SK-N-SH treated with all-trans-retinoic acid at 6 μM for 48 hours (cell line): Measurements from ENCODE around the gene METTL1.

ENCODE experiments used
- ATAC-seq: fragments of 200-7000 bp; cut with Tn5 transposase; 3 replicates; pipeline ENCODE4 v1.9.1; 2020; ENCODE audit warnings: mild to moderate bottlenecking, moderate library complexity
- ARNTL ChIP-seq: fragments of 450-650 bp; formaldehyde crosslinking; IDR thresholded peaks from 2 replicates; pipeline ENCODE4 v1.5.0; 2020; ENCODE audit warnings: low read depth, mild to moderate bottlenecking, moderate library complexity, borderline replicate concordance
- BACH2 ChIP-seq: fragments of 250-450 bp; sonication (Bioruptor Pico); IDR thresholded peaks from 2 replicates; pipeline ENCODE4 v1.9.0; 2021; ENCODE audit warnings: mild to moderate bottlenecking, borderline replicate concordance
- CSDC2 ChIP-seq: fragments of 250-450 bp; sonication (Bioruptor Pico); IDR thresholded peaks from 2 replicates; pipeline ENCODE4 v1.5.0; 2020; ENCODE audit warnings: mild to moderate bottlenecking, moderate library complexity
- ESRRG ChIP-seq: fragments of 250-450 bp; sonication (Bioruptor Pico); IDR thresholded peaks from 2 replicates; pipeline ENCODE4 v1.6.1; 2021; ENCODE audit warnings: mild to moderate bottlenecking
- GLIS3 ChIP-seq: fragments of 250-450 bp; sonication (Bioruptor Pico); IDR thresholded peaks from 2 replicates; pipeline ENCODE4 v1.5.0; 2020; ENCODE audit warnings: mild to moderate bottlenecking, moderate library complexity
- ISL1 ChIP-seq: fragments of 250-450 bp; sonication (Bioruptor Pico); IDR thresholded peaks from 2 replicates; pipeline ENCODE4 v2.1.2; 2022; ENCODE audit warnings: mild to moderate bottlenecking, moderate library complexity
- PPARA ChIP-seq: fragments of 250-450 bp; sonication (Bioruptor Pico); IDR thresholded peaks from 2 replicates; pipeline ENCODE4 v1.5.0; 2020; ENCODE audit warnings: mild to moderate bottlenecking, borderline replicate concordance
- RARB ChIP-seq: fragments of 250-450 bp; sonication (Bioruptor Pico); IDR thresholded peaks from 2 replicates; pipeline ENCODE4 v1.8.0; 2021; ENCODE audit warnings: mild to moderate bottlenecking, moderate library complexity
- TCF4 ChIP-seq: fragments of 250-450 bp; sonication (Bioruptor Pico); IDR thresholded peaks from 2 replicates; pipeline ENCODE4 v1.8.0; 2021; ENCODE audit warnings: mild to moderate bottlenecking, moderate library complexity, borderline replicate concordance
- TOX ChIP-seq: fragments of 250-450 bp; sonication (Bioruptor Pico); IDR thresholded peaks from 2 replicates; pipeline ENCODE4 v1.8.0; 2021; ENCODE audit warnings: mild to moderate bottlenecking, moderate library complexity, borderline replicate concordance
- ZC3H10 ChIP-seq: fragments of 250-450 bp; sonication (Bioruptor Pico); IDR thresholded peaks from 2 replicates; pipeline ENCODE4 v1.5.1; 2021; ENCODE audit warnings: mild to moderate bottlenecking, moderate library complexity
- ZFP3 ChIP-seq: fragments of 250-450 bp; sonication (Bioruptor Pico); IDR thresholded peaks from 2 replicates; pipeline ENCODE4 v1.5.0; 2020; ENCODE audit warnings: mild to moderate bottlenecking, moderate library complexity
- ZFP30 ChIP-seq: fragments of 450-650 bp; formaldehyde crosslinking; IDR thresholded peaks from 2 replicates; pipeline ENCODE4 v1.5.0; 2022; ENCODE audit warnings: mild to moderate bottlenecking, moderate library complexity
- ZNF565 ChIP-seq: fragments of 450-650 bp; formaldehyde crosslinking; conservative IDR thresholded peaks from 2 replicates; pipeline ENCODE4 v1.5.0; 2020; ENCODE audit warnings: low read depth, mild to moderate bottlenecking, moderate library complexity
- ZNF70 ChIP-seq: fragments of 450-650 bp; formaldehyde crosslinking; IDR thresholded peaks from 2 replicates; pipeline ENCODE4 v1.5.0; 2020; ENCODE audit warnings: mild to moderate bottlenecking, moderate library complexity
- ZNF8 ChIP-seq: fragments of 450-650 bp; formaldehyde crosslinking; IDR thresholded peaks from 2 replicates; pipeline ENCODE4 v1.5.0; 2020; ENCODE audit warnings: mild to moderate bottlenecking, moderate library complexity
- TF ChIP-seq, protein P1 (sequence below): fragments of 250-450 bp; sonication (Bioruptor Pico); IDR thresholded peaks from 2 replicates; pipeline ENCODE4 v1.5.1; 2021; ENCODE audit warnings: mild to moderate bottlenecking, moderate library complexity
- TF ChIP-seq, protein P2 (sequence below): fragments of 250-450 bp; sonication (Bioruptor Pico); IDR thresholded peaks from 2 replicates; pipeline ENCODE4 v1.5.1; 2020; ENCODE audit warnings: low read depth, mild to moderate bottlenecking, moderate library complexity
- TF ChIP-seq, protein P3 (sequence below): fragments of 250-450 bp; sonication (Bioruptor Pico); IDR thresholded peaks from 2 replicates; pipeline ENCODE4 v1.8.0; 2021; ENCODE audit warnings: low read depth, mild to moderate bottlenecking, moderate library complexity, borderline replicate concordance
- TF ChIP-seq, protein P4 (sequence below): fragments of 250-450 bp; sonication (Bioruptor Pico); IDR thresholded peaks from 2 replicates; pipeline ENCODE4 v1.5.0; 2020; ENCODE audit warnings: mild to moderate bottlenecking, moderate library complexity

Gene METTL1

DNA sequence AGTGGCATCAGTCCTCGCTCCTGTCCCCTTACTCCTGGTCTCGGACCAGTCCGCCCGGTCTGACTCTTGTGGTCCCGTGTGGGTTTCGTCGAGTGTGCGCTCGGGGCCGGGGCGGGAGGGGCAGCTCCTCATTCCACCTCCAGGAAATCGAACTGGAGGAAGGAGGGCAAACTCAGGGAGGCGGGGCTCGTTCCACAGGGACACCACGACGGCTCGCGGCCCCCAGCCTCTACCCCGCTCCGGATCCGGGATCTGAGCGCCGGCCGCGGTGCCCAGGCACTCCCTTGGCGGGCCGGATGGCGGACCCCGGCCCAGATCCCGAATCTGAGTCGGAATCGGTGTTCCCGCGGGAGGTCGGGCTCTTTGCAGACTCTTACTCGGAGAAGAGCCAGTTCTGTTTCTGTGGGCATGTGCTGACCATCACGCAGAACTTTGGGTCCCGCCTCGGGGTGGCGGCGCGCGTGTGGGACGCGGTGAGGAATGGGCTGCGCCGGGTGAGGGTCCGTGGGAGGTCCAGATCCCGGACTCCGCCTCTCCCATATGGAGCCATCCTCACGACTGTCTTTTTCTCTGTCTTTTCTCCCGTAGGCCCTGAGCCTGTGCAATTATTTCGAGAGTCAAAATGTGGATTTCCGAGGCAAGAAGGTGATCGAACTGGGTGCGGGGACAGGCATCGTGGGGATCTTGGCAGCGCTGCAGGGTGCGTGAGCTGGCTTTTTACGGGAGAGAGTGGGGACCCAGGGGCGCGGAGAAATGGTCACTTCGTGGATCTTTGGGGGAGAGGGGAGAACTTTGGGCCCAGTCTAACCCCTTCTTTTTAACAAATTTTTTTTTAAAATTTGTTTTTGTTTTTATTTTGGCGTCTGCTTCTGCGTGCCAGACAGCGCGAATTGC, 771 bp upstream of the METTL1 start, which contains the start of gene EEF1AKMT3 (continued):
- TF ChIP-seq, protein P1, sequence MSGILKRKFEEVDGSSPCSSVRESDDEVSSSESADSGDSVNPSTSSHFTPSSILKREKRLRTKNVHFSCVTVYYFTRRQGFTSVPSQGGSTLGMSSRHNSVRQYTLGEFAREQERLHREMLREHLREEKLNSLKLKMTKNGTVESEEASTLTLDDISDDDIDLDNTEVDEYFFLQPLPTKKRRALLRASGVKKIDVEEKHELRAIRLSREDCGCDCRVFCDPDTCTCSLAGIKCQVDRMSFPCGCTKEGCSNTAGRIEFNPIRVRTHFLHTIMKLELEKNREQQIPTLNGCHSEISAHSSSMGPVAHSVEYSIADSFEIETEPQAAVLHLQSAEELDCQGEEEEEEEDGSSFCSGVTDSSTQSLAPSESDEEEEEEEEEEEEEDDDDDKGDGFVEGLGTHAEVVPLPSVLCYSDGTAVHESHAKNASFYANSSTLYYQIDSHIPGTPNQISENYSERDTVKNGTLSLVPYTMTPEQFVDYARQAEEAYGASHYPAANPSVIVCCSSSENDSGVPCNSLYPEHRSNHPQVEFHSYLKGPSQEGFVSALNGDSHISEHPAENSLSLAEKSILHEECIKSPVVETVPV (CRISPR knock-in tag): no peak
- no peak for TF ChIP-seq ZFP3 (CRISPR knock-in tag)

DNA sequence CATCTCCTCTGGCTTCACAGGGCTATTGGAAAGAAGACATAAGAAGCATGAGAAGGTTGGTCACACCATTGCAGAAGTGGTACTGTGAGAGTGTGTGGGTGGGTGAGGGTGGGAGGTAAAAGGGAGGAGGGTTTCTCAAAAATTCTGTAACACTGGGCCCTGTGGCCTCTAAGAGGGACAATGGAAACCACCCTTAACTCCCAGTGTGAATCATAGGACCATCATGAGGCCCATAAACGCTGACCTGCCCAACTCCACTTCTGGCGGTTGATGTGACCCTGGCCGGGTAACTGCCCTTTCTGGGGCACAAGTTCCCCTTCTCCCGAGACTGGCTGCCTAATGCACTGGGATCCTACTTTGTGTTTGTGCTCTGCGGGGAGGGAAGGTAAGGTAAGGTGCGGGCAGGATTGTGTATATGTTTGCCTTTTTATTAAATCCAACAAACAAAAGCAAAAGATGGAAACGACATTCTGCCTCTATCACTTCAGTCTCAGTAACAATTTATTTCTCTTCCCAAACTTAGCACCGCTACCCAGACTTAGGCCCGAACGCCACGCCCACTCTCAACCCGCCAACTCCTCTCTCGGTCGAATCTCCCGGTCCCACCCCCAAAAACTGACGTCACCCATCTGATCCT, 551 bp downstream of the METTL1 start:
- ATAC-seq: peak; percentile 81
- TF ChIP-seq ZC3H10 (no peak), ESRRG (CRISPR knock-in tag) (no peak), GLIS3 (CRISPR knock-in tag) (no peak), PPARA (CRISPR knock-in tag) (no peak), ZNF70 (CRISPR knock-in tag) (no peak), TCF4 (CRISPR knock-in tag) (no peak)

DNA sequence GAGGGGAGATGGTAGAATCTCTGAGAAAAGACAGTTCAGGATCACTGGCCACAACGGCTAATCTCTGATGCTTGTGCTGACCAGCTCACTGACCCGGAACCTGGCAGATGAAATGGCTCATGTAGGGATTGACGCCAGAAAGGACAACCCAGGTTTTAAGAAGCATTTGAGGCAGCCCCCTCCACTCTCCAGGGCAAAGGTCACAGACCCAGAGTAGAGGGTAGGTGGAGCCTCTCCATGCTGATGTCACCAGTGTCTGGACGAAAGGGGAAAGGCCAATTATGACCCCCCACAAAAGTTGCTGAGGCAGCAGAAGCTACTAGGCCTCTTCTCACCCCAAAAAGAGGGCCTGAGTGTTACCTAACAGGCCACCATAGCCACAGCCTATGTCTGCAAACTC, 1.2 kb downstream of the METTL1 start:
- no peak for ATAC-seq
- TF ChIP-seq GLIS3 (CRISPR knock-in tag) (no peak), ESRRG (CRISPR knock-in tag) (no peak), ZC3H10 (no peak), ISL1 (CRISPR knock-in tag) (no peak), ZNF565 (CRISPR knock-in tag) (no peak), TOX (no peak), ZFP30 (CRISPR knock-in tag) (no peak), RARB (CRISPR knock-in tag) (no peak), BACH2 (CRISPR knock-in tag) (no peak), CSDC2 (CRISPR knock-in tag) (no peak)
- TF ChIP-seq, protein P2, sequence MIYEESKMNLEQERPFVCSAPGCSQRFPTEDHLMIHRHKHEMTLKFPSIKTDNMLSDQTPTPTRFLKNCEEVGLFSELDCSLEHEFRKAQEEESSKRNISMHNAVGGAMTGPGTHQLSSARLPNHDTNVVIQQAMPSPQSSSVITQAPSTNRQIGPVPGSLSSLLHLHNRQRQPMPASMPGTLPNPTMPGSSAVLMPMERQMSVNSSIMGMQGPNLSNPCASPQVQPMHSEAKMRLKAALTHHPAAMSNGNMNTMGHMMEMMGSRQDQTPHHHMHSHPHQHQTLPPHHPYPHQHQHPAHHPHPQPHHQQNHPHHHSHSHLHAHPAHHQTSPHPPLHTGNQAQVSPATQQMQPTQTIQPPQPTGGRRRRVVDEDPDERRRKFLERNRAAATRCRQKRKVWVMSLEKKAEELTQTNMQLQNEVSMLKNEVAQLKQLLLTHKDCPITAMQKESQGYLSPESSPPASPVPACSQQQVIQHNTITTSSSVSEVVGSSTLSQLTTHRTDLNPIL (CRISPR knock-in tag): no peak
- TF ChIP-seq, protein P1 (CRISPR knock-in tag): no peak
- TF ChIP-seq, protein P3, sequence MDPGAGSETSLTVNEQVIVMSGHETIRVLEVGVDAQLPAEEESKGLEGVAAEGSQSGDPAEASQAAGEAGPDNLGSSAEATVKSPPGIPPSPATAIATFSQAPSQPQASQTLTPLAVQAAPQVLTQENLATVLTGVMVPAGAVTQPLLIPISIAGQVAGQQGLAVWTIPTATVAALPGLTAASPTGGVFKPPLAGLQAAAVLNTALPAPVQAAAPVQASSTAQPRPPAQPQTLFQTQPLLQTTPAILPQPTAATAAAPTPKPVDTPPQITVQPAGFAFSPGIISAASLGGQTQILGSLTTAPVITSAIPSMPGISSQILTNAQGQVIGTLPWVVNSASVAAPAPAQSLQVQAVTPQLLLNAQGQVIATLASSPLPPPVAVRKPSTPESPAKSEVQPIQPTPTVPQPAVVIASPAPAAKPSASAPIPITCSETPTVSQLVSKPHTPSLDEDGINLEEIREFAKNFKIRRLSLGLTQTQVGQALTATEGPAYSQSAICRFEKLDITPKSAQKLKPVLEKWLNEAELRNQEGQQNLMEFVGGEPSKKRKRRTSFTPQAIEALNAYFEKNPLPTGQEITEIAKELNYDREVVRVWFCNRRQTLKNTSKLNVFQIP (CRISPR knock-in tag): no peak
- TF ChIP-seq, all 23 proteins: peak for 0

DNA sequence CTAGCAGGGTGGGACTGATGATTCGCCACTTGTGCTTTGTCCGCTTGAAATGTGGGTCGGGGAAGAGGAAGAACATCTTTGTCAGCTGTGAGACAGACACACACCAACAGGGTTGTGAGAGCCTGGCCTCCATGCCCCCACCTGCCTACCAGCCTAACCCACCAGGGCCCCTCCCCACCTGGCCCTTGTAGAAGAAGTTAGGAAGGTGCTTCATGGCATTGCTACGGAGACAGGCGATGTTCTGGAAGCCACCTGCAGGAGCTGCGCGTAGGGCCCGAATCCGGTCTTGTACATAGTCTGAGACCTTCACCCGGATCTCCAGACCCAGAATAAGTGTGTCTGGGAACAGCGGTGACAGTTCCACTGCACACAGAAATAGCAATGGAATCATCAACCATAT, 2.3 kb downstream of the METTL1 start:
- TF ChIP-seq ARNTL (CRISPR knock-in tag) (no peak), TCF4 (CRISPR knock-in tag) (no peak), ZNF70 (CRISPR knock-in tag) (no peak), ZFP30 (CRISPR knock-in tag) (no peak), ZNF565 (CRISPR knock-in tag) (no peak), RARB (CRISPR knock-in tag) (no peak), TOX (no peak), ZFP3 (CRISPR knock-in tag) (no peak), CSDC2 (CRISPR knock-in tag) (no peak), ISL1 (CRISPR knock-in tag) (no peak), ZC3H10 (no peak), GLIS3 (CRISPR knock-in tag) (no peak), ZNF8 (no peak), PPARA (CRISPR knock-in tag) (no peak)
- TF ChIP-seq, protein P4, sequence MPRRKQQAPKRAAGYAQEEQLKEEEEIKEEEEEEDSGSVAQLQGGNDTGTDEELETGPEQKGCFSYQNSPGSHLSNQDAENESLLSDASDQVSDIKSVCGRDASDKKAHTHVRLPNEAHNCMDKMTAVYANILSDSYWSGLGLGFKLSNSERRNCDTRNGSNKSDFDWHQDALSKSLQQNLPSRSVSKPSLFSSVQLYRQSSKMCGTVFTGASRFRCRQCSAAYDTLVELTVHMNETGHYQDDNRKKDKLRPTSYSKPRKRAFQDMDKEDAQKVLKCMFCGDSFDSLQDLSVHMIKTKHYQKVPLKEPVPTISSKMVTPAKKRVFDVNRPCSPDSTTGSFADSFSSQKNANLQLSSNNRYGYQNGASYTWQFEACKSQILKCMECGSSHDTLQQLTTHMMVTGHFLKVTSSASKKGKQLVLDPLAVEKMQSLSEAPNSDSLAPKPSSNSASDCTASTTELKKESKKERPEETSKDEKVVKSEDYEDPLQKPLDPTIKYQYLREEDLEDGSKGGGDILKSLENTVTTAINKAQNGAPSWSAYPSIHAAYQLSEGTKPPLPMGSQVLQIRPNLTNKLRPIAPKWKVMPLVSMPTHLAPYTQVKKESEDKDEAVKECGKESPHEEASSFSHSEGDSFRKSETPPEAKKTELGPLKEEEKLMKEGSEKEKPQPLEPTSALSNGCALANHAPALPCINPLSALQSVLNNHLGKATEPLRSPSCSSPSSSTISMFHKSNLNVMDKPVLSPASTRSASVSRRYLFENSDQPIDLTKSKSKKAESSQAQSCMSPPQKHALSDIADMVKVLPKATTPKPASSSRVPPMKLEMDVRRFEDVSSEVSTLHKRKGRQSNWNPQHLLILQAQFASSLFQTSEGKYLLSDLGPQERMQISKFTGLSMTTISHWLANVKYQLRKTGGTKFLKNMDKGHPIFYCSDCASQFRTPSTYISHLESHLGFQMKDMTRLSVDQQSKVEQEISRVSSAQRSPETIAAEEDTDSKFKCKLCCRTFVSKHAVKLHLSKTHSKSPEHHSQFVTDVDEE: no peak
- TF ChIP-seq, protein P1 (CRISPR knock-in tag): no peak
- ATAC-seq: no peak
